ENCODE measurements around the gene NME9. TPM values are rescaled to one million over a fixed set of nuclear protein-coding genes. Genes with fewer than 3 reads are reported as not detected.

The NME9 gene
- total RNA-seq, 1 experiment from 2014 or later: not detected

- Histone ChIP-seq H3K27me3 (replicated peaks; ENCODE audit: control insufficient read depth, insufficient read depth, low read length) (no peaks in the 10 kb centered on the region), H3K36me3 (ENCODE audit: control insufficient read depth, insufficient read depth, low read length) (no peaks in the 10 kb centered on the region), H3K4me3 (ENCODE audit: low read depth, low read length) (peak overlapping the region; percentile 48), H3K9me3 (no peaks in the 10 kb centered on the region), H3K4me1 (no peaks in the 10 kb centered on the region)
- BruUV-seq (replicated peaks): no TSS peak
- Mint-ChIP-seq H3K27me3 (ENCODE audit: insufficient read depth, unreplicated experiment) (no peaks in the 10 kb centered on the region), H3K36me3 (ENCODE audit: insufficient read depth, unreplicated experiment) (no peaks in the 10 kb centered on the region), H3K4me1 (ENCODE audit: low read depth, unreplicated experiment) (peaks cover 6% of the 10 kb centered on the region), H3K27ac (ENCODE audit: unreplicated experiment) (peak overlapping the region; percentile 93), H3K9me3 (ENCODE audit: unreplicated experiment) (no peaks in the 10 kb centered on the region), H3K4me3 (ENCODE audit: unreplicated experiment) (peak overlapping the region; percentile 93)
- ChIA-PET CTCF (interaction anchor here (0.9 to 2.1 kb wide), 5 partner anchors 13 to 69 kb away, joined by 3 to 10 read pairs (median 5); no protein-coding TSS in a partner anchor), POLR2A (interaction anchor here (0.6 kb wide), 1 partner anchor 127 kb away, joined by 7 read pairs; no protein-coding TSS in a partner anchor)
- peak in 1 of 2 experiments; percentile 18 for TF ChIP-seq CTCF (IDR thresholded peaks at IDR 0.05; ENCODE audit: insufficient read depth in 1 of 2, low read depth in 1 of 2, low read length in 1 of 2, severe bottlenecking in 1 of 2, unreplicated experiment in 1 of 2)
- intact Hi-C loops (cut with micrococcal nuclease; ENCODE audit: unreplicated experiment): loop anchor here (1.0 to 2.0 kb wide), 3 partner anchors 20 to 169 kb away; partner anchors contain the start of gene NME9
- peak; percentile 41 to 49 for DNase-seq
Observed at GRCh38 chr3:138348754-138349739, 19.4 kb upstream of the NME9 start.

GRCh38 chr3:138347960-138348753 lies 18.5 kb upstream of the NME9 start, which contains the start of gene MRAS:
Gene MRAS, plus strand, starts transcription at chr3:138348579. Its CDS starts 24,305 bp downstream, at chr3:138372884.
- intact Hi-C loops (cut with micrococcal nuclease; ENCODE audit: unreplicated experiment): loop anchor here (1.0 to 2.0 kb wide), 3 partner anchors 19 to 168 kb away; partner anchors contain the start of gene NME9
- Mint-ChIP-seq H3K4me3 (ENCODE audit: unreplicated experiment) (peak within 1 kb of the TSS; percentile 93), H3K27ac (ENCODE audit: unreplicated experiment) (peak within 1 kb of the TSS; percentile 93), H3K4me1 (ENCODE audit: low read depth, unreplicated experiment) (peaks cover 6% of the 10 kb centered on the region), H3K36me3 (ENCODE audit: insufficient read depth, unreplicated experiment) (no peaks in the 10 kb centered on the region), H3K9me3 (ENCODE audit: unreplicated experiment) (no peaks in the 10 kb centered on the region), H3K27me3 (ENCODE audit: insufficient read depth, unreplicated experiment) (no peaks in the 10 kb centered on the region)
- H3K27me3 ChIP-seq (replicated peaks; ENCODE audit: control insufficient read depth, insufficient read depth, low read length): no peaks in the 10 kb centered on the region
- no peaks in the 10 kb centered on the region for H3K9me3 ChIP-seq
- H3K4me3 ChIP-seq (ENCODE audit: low read depth, low read length): peak within 1 kb of the TSS; percentile 48
- H3K36me3 ChIP-seq (ENCODE audit: control insufficient read depth, insufficient read depth, low read length): no peaks in the 10 kb centered on the region
- no TSS peak for BruUV-seq (replicated peaks)
- peak; percentile 78 to 85 for DNase-seq
- no peaks in the 10 kb centered on the region for H3K4me1 ChIP-seq
- ChIA-PET CTCF (interaction anchor here (0.6 to 2.1 kb wide), 9 partner anchors 14 to 87 kb away, joined by 3 to 10 read pairs (median 5); partner anchors contain the start of gene ESYT3), POLR2A (no interaction called here)
- peak; percentile 49 to 55 for TF ChIP-seq CTCF (IDR thresholded peaks at IDR 0.05; ENCODE audit: insufficient read depth in 1 of 2, low read depth in 1 of 2, low read length in 1 of 2, severe bottlenecking in 1 of 2, unreplicated experiment in 1 of 2)

GRCh38 chr3:138344754-138345153 lies 15.1 kb upstream of the NME9 start:
- no peaks in the 10 kb centered on the region for H3K9me3 ChIP-seq
- H3K4me1 ChIP-seq: no peaks in the 10 kb centered on the region
- no peaks in the 10 kb centered on the region for H3K27me3 ChIP-seq (replicated peaks; ENCODE audit: control insufficient read depth, insufficient read depth, low read length)
- CTCF ChIA-PET: no interaction called here
- H3K36me3 ChIP-seq (ENCODE audit: control insufficient read depth, insufficient read depth, low read length): no peaks in the 10 kb centered on the region
- Mint-ChIP-seq H3K4me3 (ENCODE audit: unreplicated experiment) (no peak overlapping the region), H3K9me3 (ENCODE audit: unreplicated experiment) (no peaks in the 10 kb centered on the region), H3K4me1 (ENCODE audit: low read depth, unreplicated experiment) (peaks cover 6% of the 10 kb centered on the region), H3K27ac (ENCODE audit: unreplicated experiment) (no peak overlapping the region), H3K27me3 (ENCODE audit: insufficient read depth, unreplicated experiment) (no peaks in the 10 kb centered on the region), H3K36me3 (ENCODE audit: insufficient read depth, unreplicated experiment) (no peaks in the 10 kb centered on the region)
- intact Hi-C loops (cut with micrococcal nuclease; ENCODE audit: unreplicated experiment): no loop called here
- no peak for DNase-seq
- no TSS peak for BruUV-seq (replicated peaks)
- POLR2A ChIA-PET: no interaction called here
- H3K4me3 ChIP-seq (ENCODE audit: low read depth, low read length): no peak overlapping the region
- no peak for TF ChIP-seq CTCF (IDR thresholded peaks at IDR 0.05; ENCODE audit: insufficient read depth in 1 of 2, low read depth in 1 of 2, low read length in 1 of 2, severe bottlenecking in 1 of 2, unreplicated experiment in 1 of 2)
